Renal cortical epithelial cell (primary cell): Measurements from ENCODE around the gene CHRNB2. TPM values are rescaled to one million over a fixed set of nuclear protein-coding genes. Genes with fewer than 3 reads are reported as not detected.

Experiments
- total RNA-seq: library from RNA; depleted of rRNA; stranded (reverse); fragments of >200 nt; gene quantifications from 2 replicates; pipeline ENCODE4 v1.2.3, GENCODE V29; 2014

CHRNB2 gene
- total RNA-seq, 1 donor from 2014 or later = 0.55 TPM

Other genes with a start within 250 kb of the CHRNB2 start
- not detected in 2 replicates for gene AQP10, start 246.7 kb upstream of the CHRNB2 start, total RNA-seq
- gene ATP8B2, start 242.3 kb upstream of the CHRNB2 start, total RNA-seq = 46.3 and 58.7 TPM in 2 replicates
- gene IL6R, start 162.4 kb upstream of the CHRNB2 start, total RNA-seq = 13.9 and 14.6 TPM in 2 replicates
- 0.10 TPM in 1 of 2 replicates, not detected in the other for gene TDRD10, start 65.6 kb upstream of the CHRNB2 start, total RNA-seq
- 0.17 and 0.35 TPM in 2 replicates for gene SHE, start 65.4 kb upstream of the CHRNB2 start, total RNA-seq
- 19.1 and 41.2 TPM in 2 replicates for gene UBE2Q1, start 9.1 kb upstream of the CHRNB2 start, total RNA-seq
- gene ADAR, start 40.4 kb downstream of the CHRNB2 start, total RNA-seq = 69.3 and 142 TPM in 2 replicates